GM03348 (cell line): Measurements from ENCODE around the gene ZBTB7C.

Experiments
- DNase-seq: peaks from one replicate; pipeline ENCODE4 v3.0.0; 2012; ENCODE audit warnings: low spot score

Gene ZBTB7C

DNA sequence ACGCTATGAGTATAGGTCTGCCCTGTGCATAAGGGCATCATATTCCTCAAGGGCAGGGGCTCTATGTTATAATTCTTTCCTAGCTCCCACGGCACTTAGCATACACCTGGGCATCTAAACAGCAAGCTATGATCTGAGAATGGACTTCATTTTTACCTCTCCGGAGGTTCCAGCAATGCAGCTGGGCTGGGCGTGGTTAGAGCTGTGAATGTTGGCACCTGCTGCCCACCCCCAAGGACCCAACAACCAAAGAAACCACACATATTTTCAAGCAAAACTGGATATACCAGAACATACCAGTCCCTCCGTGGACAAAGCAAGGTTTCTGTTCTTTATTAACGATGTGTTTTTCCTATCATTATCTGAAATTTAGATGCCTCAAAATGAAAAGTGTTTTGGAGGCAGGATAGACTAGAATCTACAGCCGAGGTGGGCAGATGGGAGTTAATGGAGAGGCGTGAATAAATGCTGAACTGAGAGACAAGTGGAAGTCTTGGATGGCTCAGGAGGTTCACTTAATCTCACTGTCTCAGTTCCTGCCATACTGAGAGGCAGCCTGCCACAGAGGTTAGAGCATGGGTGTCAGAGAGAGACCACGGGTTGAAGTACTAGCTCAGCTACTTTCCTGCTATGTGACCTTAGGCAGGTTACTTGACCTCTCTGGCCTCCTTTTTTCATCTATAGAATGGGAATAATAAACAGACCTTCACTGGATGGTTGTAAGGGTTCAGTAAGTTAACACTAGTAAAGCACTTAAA lies 292.1 kb downstream of the ZBTB7C start:
- DNase-seq = no peak

DNA sequence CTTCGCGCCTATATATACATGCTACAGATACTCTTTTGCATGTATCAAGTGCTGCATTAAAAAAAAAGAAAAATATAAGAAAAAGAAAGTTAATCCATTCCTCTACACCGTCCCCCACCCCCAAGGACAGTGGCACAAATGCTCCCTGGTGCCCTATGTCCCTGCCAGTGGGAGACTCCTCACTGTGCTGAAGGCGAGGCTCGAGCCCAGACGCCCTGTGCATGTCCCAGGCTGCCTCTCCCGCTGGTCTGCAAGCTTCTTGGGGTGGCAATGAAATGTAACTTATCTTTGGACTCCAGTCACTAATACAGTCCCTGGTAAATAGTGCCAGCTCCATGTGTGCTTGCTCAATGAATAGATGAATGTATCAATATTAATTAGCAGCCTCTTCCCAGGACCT lies 293.2 kb downstream of the ZBTB7C start:
- no peak for DNase-seq

DNA sequence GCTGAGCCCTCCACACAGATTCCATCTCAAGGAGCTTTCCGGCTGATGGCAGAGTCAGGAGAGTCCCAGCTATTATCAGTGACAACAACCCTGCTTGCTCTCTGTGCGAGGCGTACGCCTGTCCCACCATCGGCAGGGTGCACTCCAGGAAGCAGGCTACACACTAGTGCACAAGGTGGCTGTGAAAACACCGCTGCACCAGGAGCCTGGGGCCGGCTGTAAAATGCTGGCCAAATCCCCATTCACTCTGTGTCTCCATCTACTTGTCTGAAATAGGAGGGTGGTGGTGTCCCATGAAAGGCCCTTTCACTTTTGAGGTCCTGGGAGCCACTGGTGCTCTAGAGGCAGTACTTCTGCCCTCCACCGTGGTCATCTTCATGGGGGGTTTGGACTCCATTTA lies 295.5 kb downstream of the ZBTB7C start:
- DNase-seq = no peak

DNA sequence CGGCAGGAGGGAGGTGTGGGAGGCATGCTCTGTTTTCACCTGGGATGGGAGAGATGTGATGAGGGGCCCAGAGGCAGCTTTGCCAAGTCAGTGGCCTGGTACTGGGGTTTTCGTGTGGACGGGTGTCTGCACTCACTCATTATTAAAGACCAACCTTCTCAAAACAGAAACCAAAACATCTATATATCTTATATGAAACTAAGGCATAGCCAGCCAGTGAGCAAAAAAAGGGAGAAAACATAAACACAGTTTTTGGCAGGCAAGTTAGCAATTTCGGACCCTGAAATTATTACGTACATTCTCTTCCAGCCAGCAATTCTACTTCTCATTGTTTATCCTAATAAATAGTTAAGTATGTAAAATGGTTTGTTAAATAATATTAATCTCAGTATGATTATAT lies 297.6 kb downstream of the ZBTB7C start:
- no peak for DNase-seq

DNA sequence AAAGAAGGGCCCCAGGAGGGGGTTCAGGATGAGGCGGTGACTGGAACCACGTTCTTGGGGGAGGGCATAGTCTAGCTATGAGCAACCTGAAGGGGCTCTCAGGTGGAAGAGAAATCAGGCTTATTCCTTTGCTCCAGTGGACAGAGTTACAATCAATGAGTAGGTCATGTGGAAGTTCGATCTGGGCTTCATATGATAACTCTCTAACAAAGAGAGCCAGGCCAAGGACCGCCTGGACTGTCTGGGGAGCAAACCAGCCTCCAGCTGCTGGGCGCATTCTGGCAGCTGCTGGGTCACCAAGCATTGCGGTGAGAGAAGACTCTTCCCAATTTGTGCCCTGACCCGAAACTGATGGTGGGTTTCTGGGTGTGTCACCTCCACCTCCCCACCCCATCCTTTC lies 298.4 kb downstream of the ZBTB7C start:
- DNase-seq = no peak

DNA sequence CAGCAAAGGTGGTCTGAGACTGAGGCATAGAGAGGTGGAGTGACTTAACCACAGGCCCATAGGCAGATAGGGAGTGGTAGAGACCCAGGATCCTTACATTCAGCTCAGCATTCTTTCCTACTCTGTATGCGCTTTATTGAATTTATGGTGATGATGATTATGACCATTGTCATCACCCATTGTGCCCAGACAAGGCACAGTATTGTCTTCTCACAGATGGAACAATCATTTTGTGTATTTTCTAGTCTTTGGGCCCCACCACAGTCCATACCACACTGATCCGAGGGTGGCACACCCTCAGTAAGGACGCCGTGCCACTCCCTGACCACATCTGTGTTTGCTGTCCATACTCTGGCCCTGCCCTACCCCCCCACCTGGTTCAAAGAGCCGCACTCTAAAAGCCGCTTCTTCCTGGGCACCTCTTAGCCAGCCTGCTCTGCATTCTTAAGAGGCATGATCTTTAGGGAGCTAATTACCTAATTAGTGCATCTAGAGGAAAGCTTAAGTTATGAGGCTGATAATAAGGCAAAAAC lies 299.2 kb downstream of the ZBTB7C start:
- DNase-seq = no peak

DNA sequence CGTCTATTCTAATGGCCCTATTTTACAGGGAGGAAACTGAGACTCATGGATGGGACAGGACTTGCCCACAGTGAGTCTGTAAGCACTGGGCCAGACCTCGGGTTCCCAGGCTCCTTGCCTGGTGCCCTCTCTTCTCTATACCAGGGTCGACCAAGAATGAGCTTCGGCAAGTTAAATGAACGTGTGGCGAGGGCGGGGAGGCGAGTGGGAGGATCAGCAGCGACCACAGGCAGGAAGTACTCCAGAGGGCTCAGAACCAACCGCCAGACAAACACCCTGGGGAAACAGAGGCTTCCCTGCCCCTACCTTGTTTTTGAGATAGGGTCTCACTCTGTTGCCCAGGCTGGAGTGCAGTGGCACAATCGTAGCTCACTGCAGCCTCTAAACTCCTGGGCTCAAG lies 301.0 kb downstream of the ZBTB7C start:
- DNase-seq = no peak

DNA sequence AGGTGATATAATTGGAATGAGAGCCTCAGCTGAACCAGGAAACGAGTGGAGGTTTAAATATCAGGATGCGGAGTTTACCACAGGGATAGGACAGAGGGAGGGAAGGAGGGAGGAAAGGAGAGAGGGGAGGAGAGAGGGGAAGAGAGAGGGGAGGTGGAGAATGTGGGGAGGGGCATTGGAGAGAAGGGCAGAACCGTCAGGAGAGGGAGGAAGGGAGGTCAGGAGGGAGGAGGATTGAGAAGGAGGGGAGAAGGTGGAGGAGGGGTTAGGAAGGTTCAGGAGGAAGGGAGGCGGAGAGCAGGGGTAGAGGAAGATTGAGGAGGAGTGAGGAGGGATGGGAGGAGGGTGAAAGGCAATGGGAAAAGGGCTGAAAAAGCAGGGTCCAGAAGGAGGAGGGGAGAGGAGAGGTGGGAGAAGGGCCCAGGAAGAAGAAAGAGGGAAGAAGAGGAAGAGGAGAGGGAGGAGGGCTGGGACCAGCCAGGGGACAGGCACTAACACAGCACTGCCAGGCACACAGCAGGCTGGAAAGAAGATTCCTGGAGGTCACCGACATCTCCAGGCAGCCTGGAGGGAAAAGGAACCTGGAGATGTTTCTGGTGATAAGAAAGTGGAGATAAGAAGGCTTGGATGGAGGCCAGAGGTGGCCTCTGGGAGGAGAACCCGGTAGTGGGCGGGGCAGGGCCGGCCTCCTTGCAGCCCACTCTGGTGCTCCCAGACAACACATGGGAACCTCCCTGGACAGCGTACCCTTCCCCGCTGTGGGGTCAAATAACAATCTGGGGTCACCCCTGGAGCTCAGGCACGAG lies 302.0 kb downstream of the ZBTB7C start:
- DNase-seq = no peak

DNA sequence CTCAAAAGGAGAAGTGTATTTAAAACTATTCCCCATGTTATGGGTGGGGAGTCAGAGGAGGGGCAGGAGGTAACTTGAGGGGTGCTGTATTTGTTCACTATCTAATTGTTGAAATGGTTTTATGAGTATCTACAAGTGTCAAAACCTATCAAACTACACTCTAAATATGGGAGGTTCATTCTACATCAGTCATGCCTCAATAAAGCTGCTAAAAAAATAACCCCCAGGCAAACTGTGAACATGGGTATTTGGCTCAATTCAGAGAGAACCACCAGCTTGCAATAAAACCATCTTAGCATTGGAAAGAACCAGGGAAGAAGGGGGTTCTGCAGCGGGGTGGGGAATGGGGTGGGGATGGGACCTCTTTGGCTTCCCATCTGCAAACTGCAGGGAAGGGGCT lies 302.7 kb downstream of the ZBTB7C start:
- no peak for DNase-seq

DNA sequence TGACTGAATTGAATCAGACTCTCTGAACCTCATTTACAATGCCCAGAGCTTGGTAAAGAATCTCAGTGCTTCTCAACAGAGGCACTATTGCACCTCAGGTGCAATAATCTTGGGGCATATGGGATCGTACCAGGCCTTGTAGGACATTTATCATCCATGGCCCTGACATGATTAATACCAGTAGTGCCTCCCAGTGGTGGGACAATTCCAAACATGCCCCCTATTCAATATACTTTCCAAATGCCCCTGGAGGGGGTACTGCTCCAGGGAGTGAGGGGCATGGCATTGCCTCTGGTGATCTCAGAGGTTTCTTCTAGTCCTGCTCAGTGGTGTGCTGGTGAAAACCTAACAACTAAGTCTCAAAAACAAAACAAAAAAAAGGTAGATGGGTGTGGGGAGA lies 303.9 kb downstream of the ZBTB7C start:
- DNase-seq = no peak

DNA sequence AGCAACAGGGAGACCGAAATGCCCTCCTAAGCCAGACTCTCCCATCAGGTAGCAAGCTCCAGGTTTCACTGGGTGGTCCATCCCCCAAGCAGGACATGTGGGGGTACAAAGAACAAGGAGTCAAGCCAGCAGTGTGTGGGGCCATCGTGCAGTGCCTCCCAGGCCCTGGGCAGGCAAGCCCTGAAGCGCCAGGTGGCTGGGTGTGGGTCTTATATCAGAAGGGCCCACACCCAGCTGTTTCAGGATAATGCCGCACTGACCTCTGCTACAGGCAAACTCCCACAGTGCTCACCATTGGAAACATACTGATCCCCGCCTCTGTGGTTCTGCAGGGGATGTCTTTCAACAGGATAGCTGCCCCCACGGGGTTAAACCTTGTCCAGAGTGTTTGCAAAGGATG lies 304.5 kb downstream of the ZBTB7C start:
- no peak for DNase-seq

DNA sequence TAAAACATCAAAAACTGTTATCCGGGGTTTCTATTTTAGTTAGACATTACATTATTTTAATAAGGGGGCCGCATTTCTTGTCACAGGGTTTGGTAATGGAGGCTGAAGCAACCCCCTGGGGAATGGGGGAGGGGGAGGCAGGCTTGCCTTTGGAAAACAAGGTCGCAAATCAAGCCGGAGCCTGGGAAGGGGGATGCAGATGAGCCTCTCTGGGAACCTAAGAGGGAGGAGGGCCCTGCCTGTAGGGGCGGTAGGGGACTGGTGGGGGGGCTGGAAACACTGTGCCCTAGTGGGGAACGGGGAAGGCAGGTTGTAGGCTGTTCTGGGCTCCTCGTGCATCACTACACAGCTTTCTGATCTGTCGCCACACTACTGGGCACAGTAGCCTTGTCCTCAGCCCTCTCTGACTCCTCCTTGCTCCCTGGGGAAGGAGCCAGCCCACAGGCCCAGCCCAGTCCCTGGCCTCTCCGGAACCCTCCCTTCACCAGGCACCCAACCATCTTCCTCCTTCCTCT lies 308.5 kb downstream of the ZBTB7C start:
- DNase-seq = no peak

DNA sequence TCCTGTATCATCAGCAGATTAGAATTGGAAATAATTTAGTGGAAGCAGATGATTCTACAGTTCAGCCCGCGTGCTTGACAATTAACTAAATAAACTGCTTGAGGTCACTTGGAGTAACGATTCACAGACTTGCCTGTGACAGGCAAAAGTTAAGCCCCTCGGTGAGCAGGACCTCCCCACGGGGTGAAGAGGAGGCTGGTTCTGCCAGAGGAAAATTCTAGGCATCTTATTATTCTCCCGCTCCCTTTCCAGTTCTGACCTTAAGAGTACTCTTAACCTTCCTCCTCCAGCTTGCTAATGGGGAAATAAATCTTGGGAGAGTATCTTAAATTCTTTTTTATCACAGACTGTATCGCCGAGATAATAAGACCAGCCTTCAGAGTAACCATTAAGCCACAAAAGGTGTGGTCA lies 309.0 kb downstream of the ZBTB7C start:
- no peak for DNase-seq

DNA sequence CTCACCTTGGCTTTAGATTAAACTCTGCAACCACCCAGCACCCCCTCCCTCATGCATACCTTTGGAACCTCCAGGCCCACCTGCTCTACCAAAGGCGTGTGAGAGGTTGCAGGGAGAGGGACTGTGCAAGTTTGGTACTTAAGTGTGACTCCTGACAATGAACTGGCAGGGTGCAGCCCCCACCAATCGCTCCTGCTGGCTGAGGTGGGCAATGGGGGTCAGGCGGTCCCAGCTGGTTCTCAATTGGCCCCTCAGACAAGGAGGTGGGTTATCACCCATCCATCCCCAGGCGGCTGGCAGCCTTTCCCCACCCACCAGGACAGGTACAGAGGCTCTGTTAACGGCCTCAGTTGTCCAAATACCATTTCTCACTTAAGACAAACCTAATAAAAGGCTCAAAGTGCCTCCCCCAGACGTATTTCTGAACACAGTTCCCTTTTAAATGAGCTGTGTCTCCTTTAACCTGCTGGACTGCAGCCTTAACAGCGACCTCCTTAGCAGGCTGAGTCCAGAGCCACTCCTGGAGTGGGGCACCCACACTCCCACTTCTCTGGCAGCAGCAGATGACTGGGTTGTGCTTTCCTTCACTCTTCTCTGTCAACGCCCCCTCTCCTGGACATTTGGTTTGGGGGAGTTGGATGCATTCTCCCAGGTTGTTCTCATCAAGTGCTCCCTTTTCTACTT lies 309.6 kb downstream of the ZBTB7C start:
- DNase-seq = no peak

DNA sequence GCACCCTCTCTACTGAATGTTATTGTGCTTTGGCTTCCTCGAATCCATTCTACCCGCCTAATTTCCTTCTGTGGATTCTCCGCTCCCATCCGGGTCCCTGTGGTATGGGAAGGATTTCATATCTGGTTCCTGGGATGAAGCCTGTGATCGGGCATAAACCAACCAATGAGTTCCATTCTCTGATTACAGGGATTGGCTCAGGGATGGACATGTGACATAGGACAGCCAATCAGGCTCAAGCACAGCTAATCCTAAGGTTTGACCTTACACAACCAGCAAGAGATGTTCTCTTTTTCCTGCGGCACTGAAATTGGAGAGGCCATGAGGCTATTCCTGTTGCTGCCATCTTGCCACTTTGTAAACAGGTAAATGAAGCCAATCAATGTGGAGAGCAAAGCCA lies 310.6 kb downstream of the ZBTB7C start:
- DNase-seq = no peak

DNA sequence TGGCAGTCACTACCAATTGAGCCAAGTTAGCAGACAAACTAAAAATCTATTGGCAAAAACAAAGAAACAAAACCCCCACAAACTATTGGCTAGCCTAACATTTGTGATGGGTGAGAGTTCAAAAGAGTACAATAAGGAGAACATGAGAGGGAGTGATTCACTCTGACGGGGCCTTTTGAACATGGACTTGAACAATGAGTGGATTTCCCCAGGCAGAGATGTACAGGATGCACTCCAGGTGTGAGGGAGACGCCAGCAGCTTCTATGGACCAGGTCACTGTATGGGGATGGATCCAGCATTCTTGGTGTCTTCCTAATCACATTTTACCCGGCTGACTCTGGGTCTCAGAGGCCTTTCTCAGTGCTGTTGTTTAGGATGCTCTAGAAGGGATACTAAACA lies 311.2 kb downstream of the ZBTB7C start:
- no peak for DNase-seq

DNA sequence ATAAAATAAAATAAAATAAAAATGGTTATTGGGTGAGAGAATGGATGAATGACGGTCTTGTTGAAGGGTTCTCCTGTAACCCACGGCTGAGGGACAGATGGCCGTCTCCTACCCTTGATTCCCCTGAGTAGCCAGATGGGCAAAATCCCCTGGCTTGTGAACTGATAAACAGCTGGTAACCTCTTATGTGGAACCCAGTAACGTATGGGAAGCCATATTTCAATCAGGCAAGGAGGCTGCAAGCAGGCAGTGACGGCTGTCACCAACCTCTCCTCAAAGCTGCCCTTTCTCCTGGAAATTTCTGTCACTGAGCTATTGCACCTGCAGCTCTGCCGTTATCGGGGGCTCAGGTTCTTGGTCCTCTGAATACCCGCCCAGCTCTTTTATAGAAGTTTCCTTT lies 313.5 kb downstream of the ZBTB7C start:
- no peak for DNase-seq

DNA sequence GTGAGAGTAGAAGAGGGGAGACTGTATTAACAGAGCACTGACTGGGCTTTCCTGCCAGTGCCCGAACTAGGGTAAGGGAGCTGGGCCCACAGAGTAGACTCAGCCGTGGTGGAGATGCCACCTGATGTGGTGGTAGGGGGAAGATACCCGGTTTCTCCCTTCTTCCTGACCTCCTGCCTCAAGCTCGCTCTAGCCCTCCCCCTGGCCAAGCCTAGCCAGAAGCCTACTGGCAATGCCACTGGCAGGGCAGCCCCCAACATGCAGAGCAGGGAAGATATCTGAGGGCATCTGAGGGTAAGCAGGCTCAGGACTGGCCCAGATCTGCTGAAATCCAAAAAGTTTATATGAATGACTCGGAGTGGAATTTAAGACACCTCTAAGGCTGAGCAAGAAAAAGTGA lies 316.1 kb downstream of the ZBTB7C start:
- no peak for DNase-seq

DNA sequence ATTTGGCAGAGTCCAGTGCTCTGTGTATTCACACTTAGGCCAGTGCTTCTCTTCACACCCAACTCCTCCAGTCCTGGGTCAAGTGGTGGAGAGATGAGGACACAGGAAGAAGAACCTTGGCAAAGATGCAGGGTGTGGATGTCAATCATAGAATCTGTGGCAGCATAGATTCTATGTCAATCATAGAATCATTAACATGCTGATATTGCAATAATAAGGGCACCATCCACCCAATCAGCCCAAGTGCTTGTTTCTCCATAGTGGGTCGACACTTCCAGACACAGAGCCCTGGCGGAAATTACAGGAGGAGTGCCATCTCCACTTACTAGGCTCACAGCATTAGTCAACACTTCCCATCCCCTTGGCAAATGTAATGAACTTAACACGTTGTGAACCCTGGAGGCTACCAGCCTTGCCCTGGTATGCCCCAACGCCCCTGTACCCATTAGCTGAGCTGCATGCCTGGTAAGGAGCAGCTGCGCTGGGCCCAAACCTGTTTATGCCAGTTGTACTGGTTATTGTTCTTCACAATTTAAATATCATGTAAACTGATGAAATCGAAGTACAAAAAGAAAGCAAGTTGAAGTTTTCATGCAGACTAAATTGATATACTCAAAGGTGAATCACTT lies 317.2 kb downstream of the ZBTB7C start:
- DNase-seq = no peak

DNA sequence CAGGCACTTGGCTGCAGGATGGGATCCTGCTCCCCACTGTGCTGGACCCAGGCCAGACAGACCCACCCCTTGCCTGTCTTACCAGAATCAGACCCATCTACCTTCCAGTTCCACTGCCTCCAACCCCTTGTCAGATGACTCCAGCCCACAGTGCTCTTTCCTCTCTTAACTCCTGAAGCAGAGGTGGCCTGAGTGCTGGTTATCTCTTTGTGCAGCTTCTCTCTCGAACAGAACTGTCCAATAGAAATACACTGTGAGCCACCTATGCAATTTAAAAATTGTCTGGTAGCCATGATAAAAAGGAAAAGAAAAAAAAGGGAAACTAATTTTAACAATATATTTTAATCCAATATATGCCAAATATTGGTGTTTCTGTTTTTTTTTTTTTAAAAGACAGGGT lies 318.5 kb downstream of the ZBTB7C start:
- no peak for DNase-seq

DNA sequence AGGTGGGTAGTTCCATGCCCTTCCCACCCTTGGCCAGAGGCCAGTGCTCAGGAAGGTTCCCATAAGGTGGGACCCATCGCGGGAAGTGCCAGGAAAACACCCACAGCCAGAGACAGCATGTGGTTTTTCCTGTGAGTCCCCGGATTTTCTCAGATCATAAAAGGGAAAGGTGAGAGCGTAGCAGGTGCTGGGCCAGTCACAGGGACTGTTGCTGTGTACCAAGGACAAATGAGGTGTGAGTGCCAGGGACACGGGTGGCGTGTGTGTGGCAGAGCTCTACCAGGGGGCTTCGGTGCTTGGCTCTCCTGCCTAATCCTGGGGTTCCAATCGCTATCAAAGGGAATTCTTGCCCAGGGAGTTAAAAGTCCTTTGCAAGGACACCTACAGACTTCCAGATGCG lies 319.2 kb downstream of the ZBTB7C start:
- no peak for DNase-seq
